ENCODE results near the gene GLIS1.
A peak's percentile ranks its signal among the peaks of the same experiment; 100 is the strongest.

The GLIS1 gene

GRCh38 chr1:53548031-53548491 is 190.9 kb downstream of the GLIS1 start:
- DNase-seq (ENCODE audit: low spot score) = peak; percentile 1

- DNase-seq (ENCODE audit: low spot score) = no peak
Measured at GRCh38 chr1:53547231-53547790, 191.7 kb downstream of the GLIS1 start.

GRCh38 chr1:53546409-53547155 is 192.4 kb downstream of the GLIS1 start:
- no peak for DNase-seq (ENCODE audit: low spot score)

- no peak for DNase-seq (ENCODE audit: low spot score)
Measured at GRCh38 chr1:53545663-53546408, 193.1 kb downstream of the GLIS1 start.

GRCh38 chr1:53544728-53545515 is 194.0 kb downstream of the GLIS1 start:
- DNase-seq (ENCODE audit: low spot score) = no peak

GRCh38 chr1:53543778-53544695 is 194.9 kb downstream of the GLIS1 start:
- no peak for DNase-seq (ENCODE audit: low spot score)

- DNase-seq (ENCODE audit: low spot score) = no peak
Measured at GRCh38 chr1:53543130-53543777, 195.7 kb downstream of the GLIS1 start.

GRCh38 chr1:53542551-53542950 is 196.4 kb downstream of the GLIS1 start:
- DNase-seq (ENCODE audit: low spot score) = no peak

GRCh38 chr1:53541761-53542550 is 197.0 kb downstream of the GLIS1 start:
- peak; percentile 85 for DNase-seq (ENCODE audit: low spot score)

GRCh38 chr1:53541263-53541625 is 197.7 kb downstream of the GLIS1 start:
- no peak for DNase-seq (ENCODE audit: low spot score)

GRCh38 chr1:53540604-53541262 is 198.2 kb downstream of the GLIS1 start:
- no peak for DNase-seq (ENCODE audit: low spot score)

- no peak for DNase-seq (ENCODE audit: low spot score)
Measured at GRCh38 chr1:53539711-53540603, 199.0 kb downstream of the GLIS1 start.

GRCh38 chr1:53539226-53539625 is 199.7 kb downstream of the GLIS1 start:
- no peak for DNase-seq (ENCODE audit: low spot score)

- no peak for DNase-seq (ENCODE audit: low spot score)
Measured at GRCh38 chr1:53536606-53537005, 202.4 kb downstream of the GLIS1 start.

- DNase-seq (ENCODE audit: low spot score) = no peak
Measured at GRCh38 chr1:53535846-53536245, 203.1 kb downstream of the GLIS1 start.

- no peak for DNase-seq (ENCODE audit: low spot score)
Measured at GRCh38 chr1:53535226-53535625, 203.7 kb downstream of the GLIS1 start.

GRCh38 chr1:53532912-53533311 is 206.1 kb downstream of the GLIS1 start:
- DNase-seq (ENCODE audit: low spot score) = no peak

GRCh38 chr1:53532377-53532776 is 206.6 kb downstream of the GLIS1 start:
- DNase-seq (ENCODE audit: low spot score) = no peak
